ENCODE data around the gene TMTC2. TPM values are rescaled to one million over a fixed set of nuclear protein-coding genes. Genes with fewer than 3 reads are reported as not detected.

The TMTC2 gene
- total RNA-seq, 6 experiments from 2014 or later = 0.75 to 3.2 (median 1.1) TPM

- DNase-seq = no peak
- Mint-ChIP-seq H3K36me3 (ENCODE audit: low read depth) (no peaks in the 10 kb centered on the region), H3K9me3 (peaks cover 44% of the 10 kb centered on the region), H3K27ac (no peak overlapping the region), H3K4me3 (no peak overlapping the region), H3K27me3 (ENCODE audit: insufficient read depth) (no peaks in the 10 kb centered on the region), H3K4me1 (ENCODE audit: low read depth) (no peaks in the 10 kb centered on the region)
- TF ChIP-seq CTCF (IDR thresholded peaks at IDR 0.05) = no peak
Observed at GRCh38 chr12:83172866-83173649, 486.4 kb downstream of the TMTC2 start.

- Mint-ChIP-seq H3K4me1 (ENCODE audit: low read depth) (no peaks in the 10 kb centered on the region), H3K27ac (no peak overlapping the region), H3K4me3 (no peak overlapping the region), H3K27me3 (ENCODE audit: insufficient read depth) (no peaks in the 10 kb centered on the region), H3K36me3 (ENCODE audit: low read depth) (no peaks in the 10 kb centered on the region), H3K9me3 (peaks cover 22% of the 10 kb centered on the region)
- DNase-seq = no peak
- no peak for TF ChIP-seq CTCF (IDR thresholded peaks at IDR 0.05)
Observed at GRCh38 chr12:83179999-83180398, 493.3 kb downstream of the TMTC2 start.

GRCh38 chr12:83181074-83181473 is 494.4 kb downstream of the TMTC2 start:
- Mint-ChIP-seq H3K27me3 (ENCODE audit: insufficient read depth) (no peaks in the 10 kb centered on the region), H3K4me3 (no peak overlapping the region), H3K27ac (no peak overlapping the region), H3K36me3 (ENCODE audit: low read depth) (no peaks in the 10 kb centered on the region), H3K4me1 (ENCODE audit: low read depth) (no peaks in the 10 kb centered on the region), H3K9me3 (peaks cover 23% of the 10 kb centered on the region)
- no peak for TF ChIP-seq CTCF (IDR thresholded peaks at IDR 0.05)
- DNase-seq = no peak

GRCh38 chr12:83183132-83183531 is 496.4 kb downstream of the TMTC2 start:
- no peak for TF ChIP-seq CTCF (IDR thresholded peaks at IDR 0.05)
- no peak for DNase-seq
- Mint-ChIP-seq H3K4me1 (ENCODE audit: low read depth) (no peaks in the 10 kb centered on the region), H3K9me3 (peaks cover 30% of the 10 kb centered on the region), H3K4me3 (no peak overlapping the region), H3K36me3 (ENCODE audit: low read depth) (peaks cover 3% of the 10 kb centered on the region; the same call in 1 of the 2 replicates), H3K27me3 (ENCODE audit: insufficient read depth) (no peaks in the 10 kb centered on the region), H3K27ac (no peak overlapping the region)
